ENCODE measurements around the gene LMX1B. TPM values are rescaled to one million over a fixed set of nuclear protein-coding genes. Genes with fewer than 3 reads are reported as not detected.

Gene LMX1B
- polyA plus RNA-seq, 1 donor (not counting 4 experiments of a cell fraction or from before 2014, with no cell fraction given) = 0.24 TPM

GRCh38 chr9:126625329-126626126 is 11.8 kb downstream of the LMX1B start:
- dilution Hi-C loops (cut with MboI; ENCODE audit: extremely low pct_ligation_motif_present, low sequenced_read_pairs) = no loop called here
- TF ChIP-seq CTCF (optimal IDR thresholded peaks at IDR 0.05 in 1 of 3, IDR thresholded peaks at IDR 0.05 in 1 of 3, conservative IDR thresholded peaks at IDR 0.05 in 1 of 3; ENCODE audit: extremely low read depth in 1 of 3, insufficient read depth in 2 of 3, low read length in 3 of 3) (no peak), EZH2 (IDR thresholded peaks at IDR 0.05; ENCODE audit: low read length) (no peak)
- Histone ChIP-seq H3K27me3 (ENCODE audit: control insufficient read depth, extremely low read depth, insufficient read depth, low read length) (peaks cover 10% of the 10 kb centered on the region), H3K9me1 (ENCODE audit: control insufficient read depth, extremely low read depth, insufficient read depth, low read length) (no peaks in the 10 kb centered on the region), H3K9ac (ENCODE audit: control insufficient read depth, extremely low read depth, insufficient read depth, low read length) (no peak overlapping the region), H3K27ac (ENCODE audit: control insufficient read depth, insufficient read depth, low read length) (no peak overlapping the region), H3K4me2 (ENCODE audit: control insufficient read depth, extremely low read depth, insufficient read depth, low read depth, low read length) (no peak overlapping the region), H2AFZ (ENCODE audit: control insufficient read depth, low read length) (no peak overlapping the region), H3K36me3 (ENCODE audit: control insufficient read depth in 2 of 2, extremely low read depth in 1 of 2, insufficient read depth in 2 of 2, low read length in 2 of 2) (no peaks in the 10 kb centered on the region), H3K4me3 (ENCODE audit: control insufficient read depth in 2 of 3, extremely low read depth in 1 of 3, insufficient read depth in 2 of 3, low read depth in 1 of 3, low read length in 3 of 3) (no peak overlapping the region), H3K9me3 (ENCODE audit: control insufficient read depth, low read depth, low read length) (no peaks in the 10 kb centered on the region), H3K79me2 (ENCODE audit: control insufficient read depth, insufficient read depth, low read length) (no peaks in the 10 kb centered on the region), H3K4me1 (ENCODE audit: control insufficient read depth, extremely low read depth, insufficient read depth, low read length) (no peaks in the 10 kb centered on the region), H4K20me1 (ENCODE audit: control insufficient read depth, extremely low read depth, insufficient read depth, low read length) (no peaks in the 10 kb centered on the region)
- FAIRE-seq = no peak
- DNase-seq (ENCODE audit: low read depth, low spot score) = no peak

- no peak overlapping the region for H3K4me3 ChIP-seq (ENCODE audit: control insufficient read depth in 2 of 3, extremely low read depth in 1 of 3, insufficient read depth in 2 of 3, low read depth in 1 of 3, low read length in 3 of 3)
- H3K27ac ChIP-seq (ENCODE audit: control insufficient read depth, insufficient read depth, low read length) = no peak overlapping the region
- H3K9me1 ChIP-seq (ENCODE audit: control insufficient read depth, extremely low read depth, insufficient read depth, low read length) = no peaks in the 10 kb centered on the region
- H3K79me2 ChIP-seq (ENCODE audit: control insufficient read depth, insufficient read depth, low read length) = no peaks in the 10 kb centered on the region
- TF ChIP-seq EZH2 (IDR thresholded peaks at IDR 0.05; ENCODE audit: low read length) (no peak), CTCF (optimal IDR thresholded peaks at IDR 0.05 in 1 of 3, IDR thresholded peaks at IDR 0.05 in 1 of 3, conservative IDR thresholded peaks at IDR 0.05 in 1 of 3; ENCODE audit: extremely low read depth in 1 of 3, insufficient read depth in 2 of 3, low read length in 3 of 3) (no peak)
- no peak overlapping the region for H3K9ac ChIP-seq (ENCODE audit: control insufficient read depth, extremely low read depth, insufficient read depth, low read length)
- no peak overlapping the region for H3K4me2 ChIP-seq (ENCODE audit: control insufficient read depth, extremely low read depth, insufficient read depth, low read depth, low read length)
- DNase-seq (ENCODE audit: low read depth, low spot score) (no peak), FAIRE-seq (no peak)
- H4K20me1 ChIP-seq (ENCODE audit: control insufficient read depth, extremely low read depth, insufficient read depth, low read length) = no peaks in the 10 kb centered on the region
- H2AFZ ChIP-seq (ENCODE audit: control insufficient read depth, low read length) = no peak overlapping the region
- no peaks in the 10 kb centered on the region for H3K9me3 ChIP-seq (ENCODE audit: control insufficient read depth, low read depth, low read length)
- no peaks in the 10 kb centered on the region for H3K36me3 ChIP-seq (ENCODE audit: control insufficient read depth in 2 of 2, extremely low read depth in 1 of 2, insufficient read depth in 2 of 2, low read length in 2 of 2)
- H3K4me1 ChIP-seq (ENCODE audit: control insufficient read depth, extremely low read depth, insufficient read depth, low read length) = no peaks in the 10 kb centered on the region
- peaks cover 6% of the 10 kb centered on the region for H3K27me3 ChIP-seq (ENCODE audit: control insufficient read depth, extremely low read depth, insufficient read depth, low read length)
- dilution Hi-C loops (cut with MboI; ENCODE audit: extremely low pct_ligation_motif_present, low sequenced_read_pairs) = no loop called here
Measured at GRCh38 chr9:126626127-126626925, 12.6 kb downstream of the LMX1B start.
